ENCODE results near the gene ZNF678.
"Not testable (repeated sequence)": the region's sequence is repeated elsewhere in the genome, so short reads cannot be mapped to it uniquely, and the experiment has no call there.

ZNF678 gene

GRCh38 chr1:227544067-227545050 lies 19.0 kb upstream of the ZNF678 start:
- Histone ChIP-seq H3K36me3 (ENCODE audit: control insufficient read depth, insufficient read depth, low read length, severe bottlenecking) (no peaks in the 10 kb centered on the region), H3K27me3 (replicated peaks; ENCODE audit: control insufficient read depth, insufficient read depth, low read length) (no peaks in the 10 kb centered on the region), H3K9me3 (ENCODE audit: control insufficient read depth, low read length) (no peaks in the 10 kb centered on the region), H3K4me3 (ENCODE audit: low read length) (no peak overlapping the region), H3K9ac (ENCODE audit: low read length) (no peak overlapping the region), H3K4me1 (ENCODE audit: control insufficient read depth, insufficient read depth, low read length) (peaks cover 7% of the 10 kb centered on the region)
- DNase-seq (ENCODE audit: low read depth): no peak

GRCh38 chr1:227545361-227545760 lies 18.0 kb upstream of the ZNF678 start:
- no peak for DNase-seq (ENCODE audit: low read depth)
- H3K9me3 ChIP-seq (ENCODE audit: control insufficient read depth, low read length): no peaks in the 10 kb centered on the region
- no peak overlapping the region for H3K9ac ChIP-seq (ENCODE audit: low read length)
- no peak overlapping the region for H3K4me3 ChIP-seq (ENCODE audit: low read length)
- H3K27me3 ChIP-seq (replicated peaks; ENCODE audit: control insufficient read depth, insufficient read depth, low read length): no peaks in the 10 kb centered on the region
- peaks cover 7% of the 10 kb centered on the region for H3K4me1 ChIP-seq (ENCODE audit: control insufficient read depth, insufficient read depth, low read length)
- no peaks in the 10 kb centered on the region for H3K36me3 ChIP-seq (ENCODE audit: control insufficient read depth, insufficient read depth, low read length, severe bottlenecking)

GRCh38 chr1:227546059-227546458 lies 17.3 kb upstream of the ZNF678 start:
- Histone ChIP-seq H3K36me3 (ENCODE audit: control insufficient read depth, insufficient read depth, low read length, severe bottlenecking) (no peaks in the 10 kb centered on the region), H3K9ac (ENCODE audit: low read length) (no peak overlapping the region), H3K9me3 (ENCODE audit: control insufficient read depth, low read length) (peaks cover 2% of the 10 kb centered on the region), H3K27me3 (replicated peaks; ENCODE audit: control insufficient read depth, insufficient read depth, low read length) (no peaks in the 10 kb centered on the region), H3K4me1 (ENCODE audit: control insufficient read depth, insufficient read depth, low read length) (peaks cover 7% of the 10 kb centered on the region), H3K4me3 (ENCODE audit: low read length) (no peak overlapping the region)
- no peak for DNase-seq (ENCODE audit: low read depth)

DNA sequence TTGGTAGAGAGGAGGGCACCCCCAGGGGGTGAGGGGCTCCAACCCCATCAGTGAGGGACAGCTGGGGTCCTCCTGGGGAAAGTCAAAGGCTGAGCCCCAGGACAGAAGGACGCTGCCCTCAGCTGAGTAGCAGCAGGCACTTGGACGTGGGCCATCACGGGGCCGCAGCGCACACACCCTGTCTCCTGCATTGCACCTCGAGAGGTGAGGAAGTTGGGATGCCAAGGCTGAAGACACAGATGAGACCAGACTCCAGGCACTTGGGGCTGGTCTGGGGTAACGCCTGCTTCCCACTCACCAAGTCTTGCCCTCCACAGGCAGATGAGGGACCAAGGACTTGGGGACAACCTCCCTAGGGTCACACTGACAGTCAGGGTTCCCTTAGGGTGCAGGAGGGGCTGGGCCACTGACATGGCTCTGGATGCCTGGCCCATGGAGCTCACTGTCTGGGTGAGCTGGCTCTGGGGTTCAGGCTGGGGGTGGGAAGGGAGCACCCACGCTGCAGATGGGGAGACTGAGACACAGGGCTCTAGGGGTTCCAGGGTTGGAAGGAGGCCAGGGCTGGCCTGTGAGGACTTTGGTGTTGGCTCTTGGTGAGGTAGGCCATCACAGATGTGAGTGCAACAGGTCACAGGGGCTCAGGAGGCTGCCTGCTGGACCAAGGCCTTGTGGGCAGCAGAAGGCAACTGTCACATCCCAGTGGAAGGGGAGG lies 16.6 kb upstream of the ZNF678 start:
- Histone ChIP-seq H3K9ac (ENCODE audit: low read length) (no peak overlapping the region), H3K36me3 (ENCODE audit: control insufficient read depth, insufficient read depth, low read length, severe bottlenecking) (no peaks in the 10 kb centered on the region), H3K27me3 (replicated peaks; ENCODE audit: control insufficient read depth, insufficient read depth, low read length) (no peaks in the 10 kb centered on the region), H3K4me1 (ENCODE audit: control insufficient read depth, insufficient read depth, low read length) (peaks cover 4% of the 10 kb centered on the region), H3K4me3 (ENCODE audit: low read length) (no peak overlapping the region), H3K9me3 (ENCODE audit: control insufficient read depth, low read length) (peaks cover 4% of the 10 kb centered on the region)
- no peak for DNase-seq (ENCODE audit: low read depth)

GRCh38 chr1:227547310-227548118 lies 15.8 kb upstream of the ZNF678 start:
- Histone ChIP-seq H3K9ac (ENCODE audit: low read length) (no peak overlapping the region), H3K27me3 (replicated peaks; ENCODE audit: control insufficient read depth, insufficient read depth, low read length) (no peaks in the 10 kb centered on the region), H3K4me3 (ENCODE audit: low read length) (no peak overlapping the region), H3K4me1 (ENCODE audit: control insufficient read depth, insufficient read depth, low read length) (peaks cover 4% of the 10 kb centered on the region), H3K36me3 (ENCODE audit: control insufficient read depth, insufficient read depth, low read length, severe bottlenecking) (no peaks in the 10 kb centered on the region), H3K9me3 (ENCODE audit: control insufficient read depth, low read length) (peaks cover 10% of the 10 kb centered on the region)
- no peak for DNase-seq (ENCODE audit: low read depth)

DNA sequence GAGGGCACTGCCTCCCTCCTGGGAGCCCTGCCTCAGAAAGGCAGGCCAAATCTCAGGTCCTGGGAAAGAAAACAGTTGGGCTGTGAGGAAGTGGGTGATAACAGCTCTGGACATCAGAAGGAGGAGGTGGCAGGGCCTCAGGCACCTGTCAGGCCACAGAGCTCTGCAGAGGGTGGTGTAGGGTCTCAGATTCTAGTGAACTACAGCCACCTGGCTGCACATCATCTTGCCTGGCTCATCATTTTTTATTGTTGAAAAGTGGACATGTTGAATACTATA lies 15.3 kb upstream of the ZNF678 start:
- Histone ChIP-seq H3K4me1 (ENCODE audit: control insufficient read depth, insufficient read depth, low read length) (no peaks in the 10 kb centered on the region), H3K36me3 (ENCODE audit: control insufficient read depth, insufficient read depth, low read length, severe bottlenecking) (no peaks in the 10 kb centered on the region), H3K4me3 (ENCODE audit: low read length) (no peak overlapping the region), H3K9me3 (ENCODE audit: control insufficient read depth, low read length) (peaks cover 10% of the 10 kb centered on the region), H3K9ac (ENCODE audit: low read length) (no peak overlapping the region), H3K27me3 (replicated peaks; ENCODE audit: control insufficient read depth, insufficient read depth, low read length) (no peaks in the 10 kb centered on the region)
- DNase-seq (ENCODE audit: low read depth): no peak

GRCh38 chr1:227548448-227548847 lies 14.9 kb upstream of the ZNF678 start:
- Histone ChIP-seq H3K4me1 (ENCODE audit: control insufficient read depth, insufficient read depth, low read length) (no peaks in the 10 kb centered on the region), H3K9me3 (ENCODE audit: control insufficient read depth, low read length) (peaks cover 12% of the 10 kb centered on the region), H3K36me3 (ENCODE audit: control insufficient read depth, insufficient read depth, low read length, severe bottlenecking) (no peaks in the 10 kb centered on the region), H3K4me3 (ENCODE audit: low read length) (no peak overlapping the region), H3K27me3 (replicated peaks; ENCODE audit: control insufficient read depth, insufficient read depth, low read length) (no peaks in the 10 kb centered on the region), H3K9ac (ENCODE audit: low read length) (no peak overlapping the region)
- DNase-seq (ENCODE audit: low read depth): no peak

- no peaks in the 10 kb centered on the region for H3K4me1 ChIP-seq (ENCODE audit: control insufficient read depth, insufficient read depth, low read length)
- no peak overlapping the region for H3K9ac ChIP-seq (ENCODE audit: low read length)
- H3K9me3 ChIP-seq (ENCODE audit: control insufficient read depth, low read length): peaks cover 18% of the 10 kb centered on the region
- H3K36me3 ChIP-seq (ENCODE audit: control insufficient read depth, insufficient read depth, low read length, severe bottlenecking): no peaks in the 10 kb centered on the region
- H3K27me3 ChIP-seq (replicated peaks; ENCODE audit: control insufficient read depth, insufficient read depth, low read length): no peaks in the 10 kb centered on the region
- no peak overlapping the region for H3K4me3 ChIP-seq (ENCODE audit: low read length)
- no peak for DNase-seq (ENCODE audit: low read depth)
Observed at GRCh38 chr1:227549892-227550291, 13.5 kb upstream of the ZNF678 start.

GRCh38 chr1:227551881-227552280 lies 11.5 kb upstream of the ZNF678 start:
- H3K9ac ChIP-seq (ENCODE audit: low read length); H3K4me1 ChIP-seq (ENCODE audit: control insufficient read depth, insufficient read depth, low read length); H3K4me3 ChIP-seq (ENCODE audit: low read length); DNase-seq (ENCODE audit: low read depth); H3K27me3 ChIP-seq (replicated peaks; ENCODE audit: control insufficient read depth, insufficient read depth, low read length); H3K36me3 ChIP-seq (ENCODE audit: control insufficient read depth, insufficient read depth, low read length, severe bottlenecking): not testable (repeated sequence)
- H3K9me3 ChIP-seq (ENCODE audit: control insufficient read depth, low read length): peaks cover 18% of the 10 kb centered on the region

- no peaks in the 10 kb centered on the region for H3K36me3 ChIP-seq (ENCODE audit: control insufficient read depth, insufficient read depth, low read length, severe bottlenecking)
- H3K27me3 ChIP-seq (replicated peaks; ENCODE audit: control insufficient read depth, insufficient read depth, low read length): peaks cover 24% of the 10 kb centered on the region
- no peaks in the 10 kb centered on the region for H3K4me1 ChIP-seq (ENCODE audit: control insufficient read depth, insufficient read depth, low read length)
- no peak overlapping the region for H3K9ac ChIP-seq (ENCODE audit: low read length)
- H3K9me3 ChIP-seq (ENCODE audit: control insufficient read depth, low read length): peaks cover 25% of the 10 kb centered on the region
- H3K4me3 ChIP-seq (ENCODE audit: low read length): no peak overlapping the region
- no peak for DNase-seq (ENCODE audit: low read depth)
Observed at GRCh38 chr1:227556288-227556687, 7.1 kb upstream of the ZNF678 start.

All from adipocyte (in vitro differentiated cells).